HCT116 (cell line): ENCODE data around the gene COL5A1. TPM values are rescaled to one million over a fixed set of nuclear protein-coding genes. Genes with fewer than 3 reads are reported as not detected.

Source experiments
- ATAC-seq: fragments of 200-7000 bp; cut with Tn5 transposase; 2 replicates; pipeline ENCODE4 v1.9.1; 2020; ENCODE audit warnings: mild to moderate bottlenecking, moderate library complexity
- BruUV-seq: library from RNA; stranded (reverse); fragments of 400-500 nt; replicated peaks from 2 replicates; lab custom pipeline; 2021; lab: Mats Ljungman, UMichigan
- CTCF ChIA-PET: fragments of 300-600 bp; sonication (Branson Sonifier 250); formaldehyde crosslinking; loops from one replicate; lab custom pipeline; 2021; ENCODE audit warnings: antibody characterized with exemption; lab: Charles Lee
- POLR2A ChIA-PET: fragments of 300-600, 350-600 bp; sonication (Branson Sonifier 250); formaldehyde crosslinking; loops from one replicate; lab custom pipeline; 2021; ENCODE audit warnings: antibody characterized with exemption; lab: Charles Lee
- RAD21 ChIA-PET, 2 experiments: fragments of 300-600 bp; sonication (Branson Sonifier 250); formaldehyde crosslinking; loops; one replicate each; lab custom pipeline; 2023; ENCODE audit warnings: low total read pairs in 2 of 2; ENCODE audit not compliant: uncharacterized antibody in 2 of 2, unreplicated experiment in 2 of 2, low non-redundant PET in 1 of 2; lab: Charles Lee
- DNase-seq: peaks from one replicate; pipeline ENCODE4 v3.0.0-alpha.2; 2010; ENCODE audit warnings: low read depth, low spot score
- H2AFZ ChIP-seq: fragments of 200-600 bp; shearing (Covaris generic), sonication (generic); 2 replicates; pipeline ENCODE4 v1.6.1; 2017; ENCODE audit warnings: low read depth, mixed run types, mixed read lengths, antibody characterized with exemption, low read length; ENCODE audit not compliant: poor library complexity, severe bottlenecking
- H3K27ac ChIP-seq: 2 replicates; pipeline ENCODE4 v1.5.1; 2012; ENCODE audit warnings: low read depth, low read length
- H3K27me3 ChIP-seq: fragments of 200-600 bp; sonication (generic); 2 replicates; pipeline ENCODE4 v1.6.1; 2016; ENCODE audit warnings: mixed run types, low read length, mixed read lengths; ENCODE audit not compliant: insufficient read depth
- H3K36me3 ChIP-seq, 2 experiments: fragments of 200-500 bp in 1 of 2; fragments of 200-600 bp in 1 of 2; sonication (Bioruptor generic) in 1 of 2; sonication (generic) in 1 of 2; 2 replicates each; pipeline versions ENCODE4 v1.5.1 to v1.6.1; 2014 to 2016; ENCODE audit warnings: low read length in 2 of 2, inconsistent platforms in 1 of 2, mixed read lengths in 1 of 2, mixed run types in 1 of 2; ENCODE audit not compliant: insufficient read depth in 2 of 2, control insufficient read depth in 1 of 2
- H3K4me1 ChIP-seq, 2 experiments: fragments of 200-600 bp in 1 of 2; sonication (generic) in 1 of 2; 2 replicates each; pipeline versions ENCODE4 v1.5.1 to v1.6.1; 2012 to 2017; ENCODE audit warnings: low read length in 2 of 2, inconsistent platforms in 1 of 2, mild to moderate bottlenecking in 1 of 2, mixed read lengths in 1 of 2, mixed run types in 1 of 2, moderate library complexity in 1 of 2; ENCODE audit not compliant: insufficient read depth in 2 of 2, control insufficient read depth in 1 of 2
- H3K4me2 ChIP-seq: fragments of 200-600 bp; sonication (generic); 2 replicates; pipeline ENCODE4 v1.6.1; 2017; ENCODE audit warnings: mixed run types, low read length, mixed read lengths
- H3K4me3 ChIP-seq, 2 experiments: fragments of 200-600 bp in 1 of 2; sonication (generic) in 1 of 2; replicated peaks in 1 of 2; 2 replicates each; pipeline ENCODE4 v1.5.1; 2011 to 2016; ENCODE audit warnings: low read length in 2 of 2, control low read depth in 1 of 2, low read depth in 1 of 2, mild to moderate bottlenecking in 1 of 2, mixed read lengths in 1 of 2, mixed run types in 1 of 2
- H3K79me2 ChIP-seq: fragments of 200-600 bp; sonication (generic); 2 replicates; pipeline ENCODE4 v1.6.1; 2017; ENCODE audit warnings: mild to moderate bottlenecking, mixed run types, low read length, moderate library complexity, mixed read lengths; ENCODE audit not compliant: insufficient read depth
- H3K9ac ChIP-seq: fragments of 200-600 bp; sonication (generic); 2 replicates; pipeline ENCODE4 v1.6.1; 2016; ENCODE audit warnings: low read length, mixed read lengths
- H3K9me2 ChIP-seq: fragments of 200-600 bp; sonication (generic), shearing (Covaris generic); 2 replicates; pipeline ENCODE4 v1.6.1; 2017; ENCODE audit warnings: mixed run types, mild to moderate bottlenecking, moderate library complexity; ENCODE audit not compliant: insufficient read depth
- H3K9me3 ChIP-seq, 2 experiments: fragments of 200-500 bp in 1 of 2; fragments of 200-600 bp in 1 of 2; sonication (Bioruptor generic) in 1 of 2; sonication (generic) in 1 of 2; 2 replicates each; pipeline ENCODE4 v1.6.1; 2014 to 2017; ENCODE audit warnings: low read length in 2 of 2, mixed read lengths in 2 of 2, inconsistent platforms in 1 of 2, low read depth in 1 of 2, mild to moderate bottlenecking in 1 of 2, mixed run types in 1 of 2, moderate library complexity in 1 of 2; ENCODE audit not compliant: control insufficient read depth in 1 of 2, insufficient read depth in 1 of 2
- H4K20me1 ChIP-seq: fragments of 200-600 bp; sonication (generic), shearing (Covaris generic); 2 replicates; pipeline ENCODE4 v1.6.1; 2017; ENCODE audit warnings: mixed run types, mild to moderate bottlenecking, moderate library complexity; ENCODE audit not compliant: insufficient read depth
- ATF3 ChIP-seq: IDR thresholded peaks from 2 replicates; pipeline ENCODE4 v1.6.1; 2012
- CBX3 ChIP-seq: IDR thresholded peaks from 2 replicates; pipeline ENCODE4 v1.6.1; 2012; ENCODE audit warnings: low read depth
- EGR1 ChIP-seq: IDR thresholded peaks from 2 replicates; pipeline ENCODE4 v1.6.1; 2012; ENCODE audit warnings: low read depth
- ELF1 ChIP-seq: IDR thresholded peaks from 2 replicates; pipeline ENCODE4 v1.6.1; 2012; ENCODE audit warnings: low read depth, borderline replicate concordance
- EZH2phosphoT487 ChIP-seq: fragments of 200-600 bp; IDR thresholded peaks from 2 replicates; pipeline ENCODE4 v1.6.1; 2018; ENCODE audit warnings: antibody characterized with exemption, borderline replicate concordance
- MAX ChIP-seq: IDR thresholded peaks from 2 replicates; pipeline ENCODE4 v1.6.1; 2012
- POLR2A ChIP-seq: IDR thresholded peaks from 2 replicates; pipeline ENCODE4 v1.7.0; 2011; ENCODE audit warnings: borderline replicate concordance; ENCODE audit not compliant: insufficient read depth, insufficient read length; ENCODE audit errors: extremely low read depth
- POLR2AphosphoS5 ChIP-seq: IDR thresholded peaks from 2 replicates; pipeline ENCODE4 v1.6.1; 2011; ENCODE audit warnings: mild to moderate bottlenecking, low read depth, low read length, moderate library complexity
- RAD21 ChIP-seq: IDR thresholded peaks from 2 replicates; pipeline ENCODE4 v1.6.1; 2012; ENCODE audit warnings: low read depth, mild to moderate bottlenecking
- REST ChIP-seq: IDR thresholded peaks from 2 replicates; pipeline ENCODE4 v1.6.1; 2012; ENCODE audit warnings: low read depth
- SIN3A ChIP-seq: IDR thresholded peaks from 2 replicates; pipeline ENCODE4 v1.6.1; 2012; ENCODE audit warnings: low read depth
- SP1 ChIP-seq: IDR thresholded peaks from 2 replicates; pipeline ENCODE4 v1.6.1; 2012; ENCODE audit warnings: low read depth
- SRF ChIP-seq: IDR thresholded peaks from 2 replicates; pipeline ENCODE4 v1.6.1; 2012; ENCODE audit warnings: low read depth
- TCF7L2 ChIP-seq: IDR thresholded peaks from 2 replicates; pipeline ENCODE4 v1.7.0; 2011; ENCODE audit warnings: borderline replicate concordance, inconsistent platforms; ENCODE audit not compliant: insufficient read depth, insufficient read length; ENCODE audit errors: extremely low read depth
- YY1 ChIP-seq: IDR thresholded peaks from 2 replicates; pipeline ENCODE4 v1.6.1; 2011; ENCODE audit warnings: low read length, low read depth, moderate library complexity, mild to moderate bottlenecking; ENCODE audit not compliant: insufficient replicate concordance; ENCODE audit errors: extremely low read depth
- ZBTB33 ChIP-seq: IDR thresholded peaks from 2 replicates; pipeline ENCODE4 v1.6.1; 2011; ENCODE audit warnings: mild to moderate bottlenecking, low read length, moderate library complexity; ENCODE audit not compliant: insufficient replicate concordance; ENCODE audit errors: extremely low read depth
- ZFX ChIP-seq: fragments of 450-650 bp; IDR thresholded peaks from 2 replicates; pipeline ENCODE4 v1.6.1; 2017
- ZNF274 ChIP-seq: fragments of 200-500 bp; sonication (Bioruptor generic); IDR thresholded peaks from 2 replicates; pipeline ENCODE4 v1.6.1; 2014; ENCODE audit warnings: mild to moderate bottlenecking, low read depth, low read length, inconsistent platforms
- intact Hi-C: fragments of 100-400 bp; cut with micrococcal nuclease; formaldehyde crosslinking; loops from 2 replicates; pipeline ENCODE4 v1.10.0; 2022
- total RNA-seq: library from RNA; stranded (reverse); gene quantifications from one replicate; pipeline ENCODE4 v1.2.1, GENCODE V29; 2021; ENCODE audit not compliant: unreplicated experiment
- TF ChIP-seq, protein P1 (sequence below), 3 experiments: fragments of 200-600 bp in 1 of 3; sonication (generic) in 1 of 3; IDR thresholded peaks in 2 of 3; conservative IDR thresholded peaks in 1 of 3; 2 replicates each; pipeline ENCODE4 v1.5.1; 2012 to 2017; ENCODE audit warnings: low read depth in 2 of 3, low read length in 2 of 3, antibody characterized with exemption in 1 of 3, borderline replicate concordance in 1 of 3, control low read depth in 1 of 3, mild to moderate bottlenecking in 1 of 3, mixed read lengths in 1 of 3, mixed run types in 1 of 3, moderate library complexity in 1 of 3; ENCODE audit not compliant: insufficient read depth in 1 of 3

COL5A1 gene
- total RNA-seq, 1 experiment from 2014 or later, result 0.30 TPM

GRCh38 chr9:134682651-134683364 is 41.2 kb downstream of the COL5A1 start:
- Histone ChIP-seq H3K36me3 (no peaks in the 10 kb centered on the region), H3K9ac (no peak overlapping the region), H3K27me3 (no peaks in the 10 kb centered on the region), H2AFZ (no peak overlapping the region), H3K4me1 (no peaks in the 10 kb centered on the region), H3K9me3 (no peaks in the 10 kb centered on the region), H3K4me2 (no peak overlapping the region), H3K9me2 (no peaks in the 10 kb centered on the region)
- CTCF ChIA-PET, result no interaction called here
- DNase-seq, result no peak
- intact Hi-C loops, result no loop called here
- TF ChIP-seq MAX, result no peak
- TF ChIP-seq ZBTB33, result no peak
- TF ChIP-seq EZH2phosphoT487, result no peak
- TF ChIP-seq YY1, result no peak
- TF ChIP-seq POLR2A, result no peak
- no peak for TF ChIP-seq ZFX
- TF ChIP-seq SRF, result no peak
- TF ChIP-seq RAD21, result no peak
- no peak for TF ChIP-seq ATF3
- no peak for TF ChIP-seq SP1
- no peak for TF ChIP-seq TCF7L2
- no peak for TF ChIP-seq POLR2AphosphoS5
- no peak for TF ChIP-seq ZNF274
- TF ChIP-seq EGR1, result no peak
- no peak for TF ChIP-seq CBX3
- no peak for TF ChIP-seq REST
- no peak for TF ChIP-seq ELF1
- TF ChIP-seq, protein P1, sequence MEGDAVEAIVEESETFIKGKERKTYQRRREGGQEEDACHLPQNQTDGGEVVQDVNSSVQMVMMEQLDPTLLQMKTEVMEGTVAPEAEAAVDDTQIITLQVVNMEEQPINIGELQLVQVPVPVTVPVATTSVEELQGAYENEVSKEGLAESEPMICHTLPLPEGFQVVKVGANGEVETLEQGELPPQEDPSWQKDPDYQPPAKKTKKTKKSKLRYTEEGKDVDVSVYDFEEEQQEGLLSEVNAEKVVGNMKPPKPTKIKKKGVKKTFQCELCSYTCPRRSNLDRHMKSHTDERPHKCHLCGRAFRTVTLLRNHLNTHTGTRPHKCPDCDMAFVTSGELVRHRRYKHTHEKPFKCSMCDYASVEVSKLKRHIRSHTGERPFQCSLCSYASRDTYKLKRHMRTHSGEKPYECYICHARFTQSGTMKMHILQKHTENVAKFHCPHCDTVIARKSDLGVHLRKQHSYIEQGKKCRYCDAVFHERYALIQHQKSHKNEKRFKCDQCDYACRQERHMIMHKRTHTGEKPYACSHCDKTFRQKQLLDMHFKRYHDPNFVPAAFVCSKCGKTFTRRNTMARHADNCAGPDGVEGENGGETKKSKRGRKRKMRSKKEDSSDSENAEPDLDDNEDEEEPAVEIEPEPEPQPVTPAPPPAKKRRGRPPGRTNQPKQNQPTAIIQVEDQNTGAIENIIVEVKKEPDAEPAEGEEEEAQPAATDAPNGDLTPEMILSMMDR (IDR thresholded peaks at IDR 0.05 in 2 of 3, conservative IDR thresholded peaks at IDR 0.05 in 1 of 3; ENCODE audit: borderline replicate concordance in 1 of 3, insufficient read depth in 1 of 3, low read depth in 2 of 3, low read length in 2 of 3), result no peak
- no peak for TF ChIP-seq SIN3A
- TF ChIP-seq, all 23 proteins: peak for 0
- no peak for ATAC-seq
- ChIA-PET RAD21 (no interaction called here), POLR2A (no interaction called here)
- no TSS peak for BruUV-seq
- H3K27ac ChIP-seq, result no peak overlapping the region
- H3K79me2 ChIP-seq, result no peaks in the 10 kb centered on the region
- H3K4me3 ChIP-seq, result no peak overlapping the region
- H4K20me1 ChIP-seq, result no peaks in the 10 kb centered on the region
